Measurements from ENCODE around the gene TAP2.
A peak's percentile ranks its signal among the peaks of the same experiment; 100 is the strongest.

Gene TAP2

GRCh38 chr6:32799740-32800139 lies 38.8 kb downstream of the TAP2 start:
- Histone ChIP-seq H3K4me2 (ENCODE audit: low read depth, low read length, poor library complexity, severe bottlenecking) (no peak overlapping the region), H2AFZ (ENCODE audit: low read depth, low read length, severe bottlenecking) (no peak overlapping the region), H3K4me3 (ENCODE audit: insufficient read depth, low read length, poor library complexity, severe bottlenecking) (no peak overlapping the region), H3F3A (ENCODE audit: insufficient read depth) (no peaks in the 10 kb centered on the region), H3K27ac (ENCODE audit: low read depth, low read length) (no peak overlapping the region), H3K9me3 (ENCODE audit: insufficient read depth, low read length) (peaks cover 6% of the 10 kb centered on the region; the same call in 1 of the 2 replicates), H4K20me1 (ENCODE audit: low read depth, low read length) (no peaks in the 10 kb centered on the region), H3K9me2 (replicated peaks; ENCODE audit: insufficient read depth, low read length) (no peaks in the 10 kb centered on the region), H3K9ac (ENCODE audit: low read length) (no peak overlapping the region), H3K27me3 (ENCODE audit: low read length) (no peaks in the 10 kb centered on the region), H3K79me2 (ENCODE audit: insufficient read depth, low read length) (no peaks in the 10 kb centered on the region), H3K36me3 (ENCODE audit: low read length) (no peaks in the 10 kb centered on the region)
- no peak for TF ChIP-seq EZH2phosphoT487 (conservative IDR thresholded peaks at IDR 0.05; ENCODE audit: low read length)
- TF ChIP-seq, protein P1, sequence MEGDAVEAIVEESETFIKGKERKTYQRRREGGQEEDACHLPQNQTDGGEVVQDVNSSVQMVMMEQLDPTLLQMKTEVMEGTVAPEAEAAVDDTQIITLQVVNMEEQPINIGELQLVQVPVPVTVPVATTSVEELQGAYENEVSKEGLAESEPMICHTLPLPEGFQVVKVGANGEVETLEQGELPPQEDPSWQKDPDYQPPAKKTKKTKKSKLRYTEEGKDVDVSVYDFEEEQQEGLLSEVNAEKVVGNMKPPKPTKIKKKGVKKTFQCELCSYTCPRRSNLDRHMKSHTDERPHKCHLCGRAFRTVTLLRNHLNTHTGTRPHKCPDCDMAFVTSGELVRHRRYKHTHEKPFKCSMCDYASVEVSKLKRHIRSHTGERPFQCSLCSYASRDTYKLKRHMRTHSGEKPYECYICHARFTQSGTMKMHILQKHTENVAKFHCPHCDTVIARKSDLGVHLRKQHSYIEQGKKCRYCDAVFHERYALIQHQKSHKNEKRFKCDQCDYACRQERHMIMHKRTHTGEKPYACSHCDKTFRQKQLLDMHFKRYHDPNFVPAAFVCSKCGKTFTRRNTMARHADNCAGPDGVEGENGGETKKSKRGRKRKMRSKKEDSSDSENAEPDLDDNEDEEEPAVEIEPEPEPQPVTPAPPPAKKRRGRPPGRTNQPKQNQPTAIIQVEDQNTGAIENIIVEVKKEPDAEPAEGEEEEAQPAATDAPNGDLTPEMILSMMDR (IDR thresholded peaks at IDR 0.05; ENCODE audit: insufficient read depth, low read length, poor library complexity, severe bottlenecking): no peak

DNA sequence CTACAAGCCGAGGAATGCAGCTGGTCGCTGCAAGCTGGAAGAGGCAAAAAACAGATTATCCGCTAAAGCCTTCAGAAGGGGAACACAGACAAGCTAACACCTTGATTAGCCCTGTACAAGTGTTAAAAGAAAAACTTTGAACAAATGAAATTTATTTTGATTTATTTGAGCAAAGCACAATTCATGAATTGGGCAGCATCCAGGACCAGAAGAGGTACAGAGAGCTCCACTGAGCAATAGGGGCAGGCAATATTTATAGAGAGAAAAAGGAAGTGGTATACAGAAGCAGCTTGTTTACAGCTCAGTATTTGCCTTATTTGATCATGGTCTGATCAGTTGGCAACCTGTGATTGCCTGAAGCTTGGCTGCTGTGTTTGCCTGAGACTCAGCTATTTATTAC lies 39.4 kb downstream of the TAP2 start:
- H3K79me2 ChIP-seq (ENCODE audit: insufficient read depth, low read length): no peaks in the 10 kb centered on the region
- no peaks in the 10 kb centered on the region for H4K20me1 ChIP-seq (ENCODE audit: low read depth, low read length)
- no peak overlapping the region for H3K27ac ChIP-seq (ENCODE audit: low read depth, low read length)
- no peaks in the 10 kb centered on the region for H3K27me3 ChIP-seq (ENCODE audit: low read length)
- H2AFZ ChIP-seq (ENCODE audit: low read depth, low read length, severe bottlenecking): no peak overlapping the region
- H3K4me2 ChIP-seq (ENCODE audit: low read depth, low read length, poor library complexity, severe bottlenecking): no peak overlapping the region
- no peak overlapping the region for H3K4me3 ChIP-seq (ENCODE audit: insufficient read depth, low read length, poor library complexity, severe bottlenecking)
- TF ChIP-seq, protein P1 (IDR thresholded peaks at IDR 0.05; ENCODE audit: insufficient read depth, low read length, poor library complexity, severe bottlenecking): no peak
- no peak for TF ChIP-seq EZH2phosphoT487 (conservative IDR thresholded peaks at IDR 0.05; ENCODE audit: low read length)
- H3K9me3 ChIP-seq (ENCODE audit: insufficient read depth, low read length): peaks cover 6% of the 10 kb centered on the region; the same call in 1 of the 2 replicates
- H3K36me3 ChIP-seq (ENCODE audit: low read length): no peaks in the 10 kb centered on the region
- H3F3A ChIP-seq (ENCODE audit: insufficient read depth): no peaks in the 10 kb centered on the region
- no peak overlapping the region for H3K9ac ChIP-seq (ENCODE audit: low read length)
- no peaks in the 10 kb centered on the region for H3K9me2 ChIP-seq (replicated peaks; ENCODE audit: insufficient read depth, low read length)

DNA sequence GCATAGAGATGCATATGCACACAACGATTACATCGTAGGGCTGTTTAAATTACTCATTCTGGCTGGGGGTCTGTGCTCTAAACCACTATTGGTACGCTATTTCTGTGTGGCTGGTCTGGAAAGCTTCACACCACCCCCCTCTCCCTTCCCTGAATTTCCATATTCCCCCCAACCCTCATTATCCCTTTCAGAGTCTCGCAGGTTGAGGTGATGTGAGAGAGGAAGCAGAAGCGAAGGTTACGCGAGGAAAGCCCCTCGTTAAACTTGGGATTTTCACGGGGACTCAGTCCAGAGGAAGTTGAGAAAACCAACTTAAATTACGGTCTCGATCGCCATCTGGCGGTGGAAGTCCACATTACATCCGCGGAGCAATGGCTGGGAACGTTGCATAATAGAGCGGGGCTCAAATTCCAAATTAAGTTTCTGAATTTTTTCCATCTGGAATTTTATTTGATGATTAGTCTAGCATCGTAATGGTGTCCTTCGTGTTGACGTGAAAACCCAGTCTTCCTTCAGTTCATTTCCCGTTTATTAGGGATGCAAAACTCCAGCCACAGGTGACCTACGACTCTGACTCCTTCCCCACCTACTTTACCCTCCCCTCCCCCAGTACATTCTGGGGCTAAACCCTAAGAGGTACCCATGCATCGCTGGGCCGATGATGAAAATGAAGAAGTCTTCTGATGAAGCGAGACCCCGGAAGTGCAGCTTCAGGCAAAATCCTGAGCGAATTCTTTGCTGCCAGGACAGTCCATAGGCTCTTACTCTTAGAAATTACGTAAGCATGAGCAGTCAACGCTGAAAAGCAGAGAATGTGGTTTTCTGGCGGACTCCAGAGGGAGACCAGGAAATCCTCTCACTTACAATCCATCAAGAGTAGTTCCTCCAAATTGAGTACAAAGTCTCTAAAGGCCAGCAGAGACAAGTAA lies 41.4 kb downstream of the TAP2 start:
- Histone ChIP-seq H3K9me3 (ENCODE audit: insufficient read depth, low read length) (peaks cover 6% of the 10 kb centered on the region; the same call in 1 of the 2 replicates), H3K27ac (ENCODE audit: low read depth, low read length) (0 out of 2 replicates have a peak overlapping the region, but pooled peaks have one; percentile 1), H3F3A (ENCODE audit: insufficient read depth) (no peaks in the 10 kb centered on the region), H3K27me3 (ENCODE audit: low read length) (no peaks in the 10 kb centered on the region), H3K9me2 (replicated peaks; ENCODE audit: insufficient read depth, low read length) (no peaks in the 10 kb centered on the region), H3K9ac (ENCODE audit: low read length) (peak overlapping the region; percentile 30), H3K79me2 (ENCODE audit: insufficient read depth, low read length) (no peaks in the 10 kb centered on the region), H3K4me2 (ENCODE audit: low read depth, low read length, poor library complexity, severe bottlenecking) (peak overlapping the region; percentile 57), H3K4me3 (ENCODE audit: insufficient read depth, low read length, poor library complexity, severe bottlenecking) (peak overlapping the region; percentile 20), H2AFZ (ENCODE audit: low read depth, low read length, severe bottlenecking) (peak overlapping the region; percentile 91), H4K20me1 (ENCODE audit: low read depth, low read length) (no peaks in the 10 kb centered on the region), H3K36me3 (ENCODE audit: low read length) (no peaks in the 10 kb centered on the region)
- TF ChIP-seq, protein P1 (IDR thresholded peaks at IDR 0.05; ENCODE audit: insufficient read depth, low read length, poor library complexity, severe bottlenecking): peak; percentile 98
- TF ChIP-seq EZH2phosphoT487 (conservative IDR thresholded peaks at IDR 0.05; ENCODE audit: low read length): no peak

All from SU-DHL-6 (cell line).